COLO668 (cell line): Measurements from ENCODE around the gene MBLAC1.

ENCODE experiments used
- DNase-seq: peaks from one replicate; lab custom pipeline; 2025; ENCODE audit not compliant: unreplicated experiment; lab: John Stamatoyannopoulos, UW

Gene MBLAC1

DNA sequence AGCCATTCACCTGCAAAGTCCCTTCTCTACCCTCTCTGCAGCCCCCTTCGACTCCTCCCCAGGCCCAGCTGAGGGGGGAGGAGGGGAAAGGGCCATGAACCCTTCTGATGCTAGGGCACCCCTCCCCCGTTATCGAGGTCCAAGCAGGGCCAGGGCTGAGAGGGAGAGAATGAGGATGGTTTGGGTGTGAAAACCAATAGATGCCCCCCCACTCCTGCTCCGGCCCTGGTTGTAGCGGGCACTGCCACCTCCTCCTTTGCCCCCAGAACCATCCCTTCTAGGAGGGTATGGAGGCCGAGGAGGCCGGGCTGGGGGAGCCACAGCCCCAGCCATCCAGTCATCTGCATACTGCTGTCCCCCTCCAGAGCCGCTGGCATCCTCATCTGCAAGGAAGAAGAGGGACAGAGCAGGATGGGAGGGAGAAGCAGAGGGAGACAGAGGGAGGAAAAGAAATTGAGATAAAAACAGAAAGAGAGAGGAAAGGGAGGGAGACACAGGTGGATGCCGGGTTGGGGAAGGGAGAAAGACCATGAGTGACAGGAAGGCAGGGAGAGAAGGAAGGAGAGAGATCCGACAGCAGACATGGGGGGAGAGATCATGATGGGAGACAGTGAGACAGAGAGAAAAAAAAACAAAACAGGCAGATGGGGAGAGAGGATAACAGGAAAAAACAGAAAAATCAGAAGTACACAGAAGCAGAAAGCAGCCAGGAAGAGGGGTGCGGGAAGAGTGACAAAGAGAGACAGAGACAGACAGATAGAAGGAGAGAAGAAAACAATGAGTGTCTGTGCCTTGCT lies 43.5 kb downstream of the MBLAC1 start:
- DNase-seq: no peak

DNA sequence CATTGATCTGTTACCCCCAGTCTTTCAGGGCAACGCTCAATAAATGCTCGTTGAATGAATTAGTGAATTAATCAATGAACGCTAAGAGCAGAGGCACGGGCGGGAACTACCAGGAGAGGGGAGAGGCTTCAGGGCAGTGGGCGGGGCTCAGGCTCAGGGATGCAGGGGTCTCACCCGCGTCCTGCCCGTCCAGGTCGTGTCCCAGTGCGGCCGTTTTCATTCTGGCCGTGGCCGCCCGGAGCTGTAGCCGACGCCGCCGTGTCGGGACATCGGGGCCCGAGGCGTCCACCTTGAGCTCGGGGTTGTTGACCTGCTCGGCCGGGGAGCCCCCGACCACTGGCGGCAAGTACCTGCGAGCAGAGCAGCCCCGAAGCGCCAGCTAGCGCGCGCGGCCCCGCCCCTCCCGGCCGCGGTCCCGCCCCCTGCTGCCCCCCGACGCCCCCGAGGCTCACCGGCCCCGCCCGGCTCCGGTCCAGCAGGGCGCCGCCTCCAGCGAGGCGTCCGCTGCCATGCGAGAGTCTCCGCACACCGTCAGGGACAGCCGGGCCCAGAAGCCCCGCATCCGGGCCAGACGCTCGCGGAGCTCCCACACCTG lies 44.4 kb downstream of the MBLAC1 start:
- DNase-seq: no peak

DNA sequence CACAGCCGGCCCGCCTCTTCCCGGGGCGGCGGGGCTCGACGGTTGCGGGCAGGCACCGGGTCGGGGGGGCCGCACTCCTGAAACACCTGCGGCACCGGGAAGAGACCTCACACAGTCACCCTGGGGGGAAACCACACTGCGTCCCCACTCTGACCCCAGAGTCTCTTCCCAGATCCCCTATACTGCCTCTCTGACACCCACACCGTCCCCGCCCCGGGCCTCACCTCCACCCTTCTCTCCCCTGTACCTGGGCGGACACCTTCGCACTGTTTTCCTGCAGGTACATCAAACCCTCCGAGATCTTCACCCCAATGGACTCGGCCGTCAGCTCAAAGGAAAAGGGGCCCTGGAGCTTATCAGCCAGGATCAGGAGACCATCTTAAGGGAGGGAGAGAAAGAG lies 45.1 kb downstream of the MBLAC1 start:
- DNase-seq: no peak

DNA sequence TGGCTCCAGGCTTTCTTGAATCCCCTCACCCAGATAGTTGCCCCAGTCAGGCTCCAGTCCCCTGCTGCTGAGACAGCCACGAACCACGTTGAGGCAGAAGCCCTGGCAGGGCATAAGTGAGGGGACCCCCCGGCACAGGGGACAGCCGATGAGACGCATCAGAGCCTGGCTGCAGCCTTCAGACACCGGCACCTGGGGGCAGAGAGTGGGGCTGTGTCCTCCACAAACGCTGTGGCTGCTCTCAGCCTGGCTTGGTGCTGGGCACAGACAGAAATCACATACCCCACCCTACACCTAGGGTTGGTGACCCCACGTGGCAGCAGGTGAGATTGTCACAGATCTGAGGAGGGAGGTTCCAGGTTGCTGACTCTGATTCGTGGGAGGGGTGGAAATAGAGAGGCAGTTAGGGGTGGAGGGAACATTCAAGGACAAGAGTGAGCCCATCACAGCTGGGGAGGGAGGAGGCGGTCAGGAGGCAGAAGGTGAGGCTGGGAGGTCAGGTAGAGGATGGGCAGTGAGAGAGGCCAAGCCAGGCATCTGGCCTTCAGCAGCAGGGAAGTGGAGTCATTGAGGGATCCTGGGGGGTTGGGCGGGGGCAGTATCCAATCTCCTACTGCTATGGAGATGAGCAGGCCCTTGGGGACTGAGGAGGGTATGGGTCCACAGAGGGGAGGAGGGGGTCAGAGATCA lies 47.2 kb downstream of the MBLAC1 start:
- DNase-seq: no peak

DNA sequence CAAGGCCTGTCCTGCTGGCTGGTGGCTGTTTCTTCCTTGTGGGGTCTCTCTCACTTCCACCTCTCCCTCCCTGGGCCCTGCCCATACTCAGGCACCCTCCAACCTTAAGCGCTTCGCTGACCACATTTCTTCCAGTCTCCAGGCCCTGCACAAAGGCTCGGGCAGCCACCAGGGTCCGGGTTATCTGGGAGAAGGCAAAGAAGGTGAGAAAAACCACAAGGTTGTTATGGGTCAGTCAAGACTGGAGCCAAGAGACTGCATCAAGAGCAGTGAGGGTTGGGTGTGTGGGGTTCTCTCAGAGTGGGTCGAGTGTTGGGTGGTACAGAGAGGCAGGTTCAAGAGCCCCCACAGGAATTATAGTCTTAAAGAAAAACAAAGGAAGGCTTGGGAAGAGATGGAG lies 47.8 kb downstream of the MBLAC1 start:
- no peak for DNase-seq

DNA sequence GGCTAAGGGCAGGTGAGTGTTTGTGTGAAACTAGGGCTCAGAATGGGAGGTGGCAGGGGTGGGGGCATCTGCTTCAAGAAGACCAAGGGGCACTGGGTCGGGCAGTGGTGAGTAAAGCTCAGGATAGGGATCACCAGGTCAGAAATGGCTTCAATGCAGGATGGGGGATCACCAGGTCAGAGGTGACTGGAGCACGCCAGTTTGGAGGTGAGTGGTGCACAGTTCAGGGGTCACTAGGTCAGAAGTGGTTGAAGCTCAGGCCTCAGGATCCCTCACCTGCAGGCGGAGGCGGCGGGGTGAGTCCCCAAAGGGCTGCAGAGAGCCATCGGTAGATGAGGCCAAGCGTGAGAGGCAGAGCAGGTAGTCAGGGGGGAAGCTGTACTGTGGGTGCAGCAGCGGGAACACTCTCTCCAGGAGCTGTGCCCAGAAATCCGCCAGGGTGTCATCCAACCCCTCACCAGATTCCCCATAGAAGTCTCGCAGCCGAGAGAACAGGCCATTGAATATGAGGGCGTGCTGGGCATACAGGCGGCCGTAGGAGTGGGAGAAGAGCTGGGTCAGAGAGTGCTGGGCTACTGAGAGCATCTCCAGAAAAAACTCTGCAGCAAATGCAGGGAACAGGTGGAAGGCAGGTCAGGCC lies 48.6 kb downstream of the MBLAC1 start:
- no peak for DNase-seq

DNA sequence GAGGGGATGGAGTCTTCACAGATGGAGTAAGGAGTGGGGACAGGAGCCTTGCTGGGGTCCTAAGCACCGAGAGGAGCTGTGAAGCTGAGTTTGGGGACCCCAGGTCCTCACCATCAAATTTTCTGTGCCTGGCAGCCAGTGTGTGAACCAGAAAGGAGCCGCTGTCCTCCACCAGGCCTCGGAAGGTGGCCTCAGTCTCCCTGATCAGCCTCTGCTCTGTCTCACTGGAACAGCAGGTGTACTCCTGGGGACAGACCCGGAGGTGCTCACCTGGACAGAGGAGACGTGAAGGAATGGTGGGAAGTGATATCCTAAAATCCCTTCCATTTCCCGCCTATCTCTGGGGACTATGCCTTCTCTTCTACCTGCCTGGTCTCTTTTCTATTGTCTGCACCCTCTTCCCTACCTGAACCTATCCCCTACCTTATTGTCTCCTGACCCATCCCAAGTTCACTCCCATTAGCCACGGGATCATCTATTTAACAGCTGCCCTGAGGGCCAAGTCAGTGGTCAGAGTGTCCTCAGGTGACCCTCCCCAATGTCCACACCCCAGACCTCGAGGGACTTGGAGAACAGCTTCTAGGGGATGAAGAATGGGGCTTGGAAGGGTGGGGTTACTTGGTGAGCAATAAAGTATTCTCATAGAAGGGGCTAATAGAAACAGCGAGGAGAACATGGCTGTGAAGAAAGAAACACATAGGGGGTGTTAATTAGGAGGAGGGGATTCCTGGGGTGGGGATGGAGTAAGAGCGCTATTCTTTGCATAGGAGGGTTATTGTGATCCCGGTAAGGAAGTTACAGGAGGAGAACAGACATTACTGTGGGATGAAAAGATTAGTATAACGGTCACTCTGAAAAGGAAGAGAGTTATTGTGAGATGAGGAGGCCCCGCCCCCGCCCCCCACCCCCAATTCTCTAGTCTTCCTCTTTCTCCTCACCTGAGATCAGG lies 49.6 kb downstream of the MBLAC1 start:
- no peak for DNase-seq

DNA sequence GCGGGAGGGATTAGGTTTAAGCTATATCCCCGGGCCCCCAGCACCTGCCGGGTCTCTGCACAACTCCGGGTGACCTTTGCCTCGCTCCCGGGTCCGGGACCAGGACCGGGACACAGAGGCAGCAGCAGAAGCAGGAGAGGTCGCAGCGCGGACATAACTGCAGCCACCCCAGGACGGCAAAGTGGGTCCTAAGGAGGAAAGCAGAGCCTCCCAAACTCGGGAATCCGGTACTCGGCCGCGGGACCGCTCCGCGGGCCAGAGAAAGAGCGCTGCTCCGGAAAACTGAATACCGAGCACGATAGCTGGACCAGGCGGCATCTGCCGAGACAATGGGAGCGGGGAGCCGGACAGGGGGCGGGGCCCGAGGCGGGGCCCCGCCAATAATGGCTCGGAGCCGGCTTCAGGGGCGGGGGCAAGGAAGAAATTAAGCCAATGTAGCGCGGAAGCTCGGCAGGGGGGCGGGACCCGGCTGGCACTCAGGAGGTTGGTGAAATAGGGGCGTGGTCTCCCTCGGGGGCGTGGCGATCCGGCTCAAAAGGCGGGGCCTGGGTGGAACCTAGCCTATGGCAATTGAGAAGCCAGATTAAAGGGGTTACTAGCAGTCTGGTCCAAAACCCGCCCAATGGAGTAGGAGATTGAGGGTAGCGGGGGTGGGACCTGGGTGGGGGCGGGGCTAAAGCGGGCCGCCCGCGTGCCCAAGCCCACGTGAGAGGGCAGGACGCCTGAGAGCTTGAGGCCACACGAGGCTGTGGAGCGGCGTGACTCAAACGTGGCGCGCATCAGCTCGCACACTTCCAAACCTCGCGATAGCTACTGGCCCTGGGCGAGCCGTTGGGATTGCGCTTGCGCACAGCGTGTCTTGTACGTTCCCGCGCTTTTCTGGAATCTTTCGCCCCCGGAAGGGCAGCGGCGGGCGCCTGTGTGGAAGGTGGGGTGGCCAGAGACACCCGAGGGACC lies 50.6 kb downstream of the MBLAC1 start, which contains the start of the genes GPC2 and STAG3:
TSS of gene GPC2 (minus strand) at position 337 of the 957 bp plus-strand sequence. CDS start at position 155, 182 bp downstream.
TSS of gene STAG3 (plus strand) at position 874 of the 957 bp plus-strand sequence. CDS start 2,639 bp downstream, outside the sequence.
- DNase-seq: peak; percentile 97
